Measurements from ENCODE around the gene COX10.

- TF ChIP-seq, protein P1, sequence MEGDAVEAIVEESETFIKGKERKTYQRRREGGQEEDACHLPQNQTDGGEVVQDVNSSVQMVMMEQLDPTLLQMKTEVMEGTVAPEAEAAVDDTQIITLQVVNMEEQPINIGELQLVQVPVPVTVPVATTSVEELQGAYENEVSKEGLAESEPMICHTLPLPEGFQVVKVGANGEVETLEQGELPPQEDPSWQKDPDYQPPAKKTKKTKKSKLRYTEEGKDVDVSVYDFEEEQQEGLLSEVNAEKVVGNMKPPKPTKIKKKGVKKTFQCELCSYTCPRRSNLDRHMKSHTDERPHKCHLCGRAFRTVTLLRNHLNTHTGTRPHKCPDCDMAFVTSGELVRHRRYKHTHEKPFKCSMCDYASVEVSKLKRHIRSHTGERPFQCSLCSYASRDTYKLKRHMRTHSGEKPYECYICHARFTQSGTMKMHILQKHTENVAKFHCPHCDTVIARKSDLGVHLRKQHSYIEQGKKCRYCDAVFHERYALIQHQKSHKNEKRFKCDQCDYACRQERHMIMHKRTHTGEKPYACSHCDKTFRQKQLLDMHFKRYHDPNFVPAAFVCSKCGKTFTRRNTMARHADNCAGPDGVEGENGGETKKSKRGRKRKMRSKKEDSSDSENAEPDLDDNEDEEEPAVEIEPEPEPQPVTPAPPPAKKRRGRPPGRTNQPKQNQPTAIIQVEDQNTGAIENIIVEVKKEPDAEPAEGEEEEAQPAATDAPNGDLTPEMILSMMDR (IDR thresholded peaks at IDR 0.05): no peak
- TF ChIP-seq POLR2A (IDR thresholded peaks at IDR 0.05): no peak
These were observed 75.2 kb downstream of the COX10 start for GRCh38 chr17:14144508-14144907.

Measured in esophagus squamous epithelium (tissue), 4 donors.